GM18511 (cell line): Measurements from ENCODE around the gene NEXN.
"Not testable (repeated sequence)": the region's sequence is repeated elsewhere in the genome, so short reads cannot be mapped to it uniquely, and the experiment has no call there.

ENCODE experiments used
- ATAC-seq: cut with Tn5 transposase; IDR thresholded peaks from one replicate; pipeline ENCODE4 v1.9.1; 2021; ENCODE audit warnings: mild to moderate bottlenecking, moderate library complexity; ENCODE audit not compliant: unreplicated experiment

Gene NEXN

DNA sequence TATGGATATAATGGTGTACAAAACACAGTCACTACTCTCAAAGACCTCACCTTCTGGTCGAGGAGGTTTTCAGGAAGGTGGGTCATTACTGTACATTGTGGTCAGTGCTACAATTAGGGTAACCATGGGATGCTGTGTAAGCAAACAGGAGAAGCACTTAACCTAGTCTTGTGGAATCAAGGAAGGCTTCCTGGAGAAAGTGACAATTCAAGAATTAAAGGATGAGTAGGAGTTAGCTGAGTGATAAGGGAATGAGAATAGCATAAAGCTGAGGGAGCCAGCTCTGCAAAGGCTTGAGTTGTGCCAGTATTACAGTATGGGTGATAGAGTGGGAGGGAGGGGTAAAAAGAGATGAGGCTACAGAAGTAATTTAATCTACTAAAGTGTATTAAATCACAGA, 17.2 kb downstream of the NEXN start:
- no peak for ATAC-seq

DNA sequence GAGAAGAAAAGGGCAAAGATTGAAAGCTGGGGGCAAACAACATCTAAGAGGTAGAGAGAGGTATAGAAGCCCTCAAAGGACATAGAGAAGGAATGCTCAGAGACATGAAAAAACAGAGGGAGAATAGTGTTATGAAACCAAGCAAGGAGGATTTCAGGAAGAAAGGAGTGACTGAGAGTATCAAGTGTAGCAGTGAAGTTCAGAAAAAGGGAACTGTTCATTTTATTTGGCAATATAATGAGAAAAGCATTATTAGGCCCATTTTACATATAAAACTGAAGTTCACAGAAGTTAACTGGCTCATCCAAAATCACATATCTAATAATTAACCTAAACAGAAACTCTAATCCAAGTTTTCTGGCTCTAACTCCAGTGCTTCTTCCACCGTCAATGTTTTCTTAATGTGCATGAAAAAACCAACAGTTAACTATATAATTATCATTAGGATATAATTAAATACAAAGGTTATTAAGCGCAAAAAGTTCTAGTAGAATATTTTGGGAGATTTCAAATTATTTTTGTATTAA, 17.7 kb downstream of the NEXN start:
- no peak for ATAC-seq

DNA sequence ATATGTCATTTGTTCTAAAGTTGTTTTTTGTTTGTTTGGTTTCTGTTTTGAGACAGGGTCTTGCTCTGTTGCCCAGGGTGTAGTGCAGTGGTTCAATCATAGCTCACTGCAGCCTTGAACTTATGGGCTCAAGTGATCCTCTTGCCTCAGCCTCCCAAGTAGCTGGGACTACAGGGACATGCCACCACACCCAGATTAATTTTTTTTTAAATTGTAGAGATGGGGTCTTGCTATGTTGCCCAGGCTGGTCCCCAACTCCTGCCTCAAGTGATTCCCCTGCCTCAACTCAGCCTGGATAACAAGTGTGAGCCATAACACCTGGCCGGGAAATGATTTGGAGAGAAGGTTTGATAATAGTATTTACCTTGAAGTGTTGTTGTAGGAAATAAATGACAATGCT, 18.2 kb downstream of the NEXN start:
- no peak for ATAC-seq

DNA sequence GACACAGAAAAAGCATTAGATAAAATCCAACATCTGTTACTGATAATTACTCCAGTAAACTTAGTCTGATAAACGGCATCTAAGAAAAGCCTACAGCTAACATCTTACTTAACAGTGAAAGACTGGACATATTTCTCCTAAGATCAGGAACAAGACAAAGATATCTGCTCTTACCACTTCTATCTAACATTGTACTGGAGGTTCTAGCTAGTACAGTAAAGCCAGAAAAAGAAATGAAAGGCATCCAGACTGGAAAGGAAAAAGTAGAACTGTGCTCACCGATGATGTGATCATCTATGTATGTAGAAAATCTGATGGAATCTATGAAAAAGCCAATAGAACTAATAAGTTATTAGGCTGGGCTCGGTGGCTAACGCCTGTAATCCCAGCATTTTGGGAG, 21.7 kb downstream of the NEXN start:
- no peak for ATAC-seq

DNA sequence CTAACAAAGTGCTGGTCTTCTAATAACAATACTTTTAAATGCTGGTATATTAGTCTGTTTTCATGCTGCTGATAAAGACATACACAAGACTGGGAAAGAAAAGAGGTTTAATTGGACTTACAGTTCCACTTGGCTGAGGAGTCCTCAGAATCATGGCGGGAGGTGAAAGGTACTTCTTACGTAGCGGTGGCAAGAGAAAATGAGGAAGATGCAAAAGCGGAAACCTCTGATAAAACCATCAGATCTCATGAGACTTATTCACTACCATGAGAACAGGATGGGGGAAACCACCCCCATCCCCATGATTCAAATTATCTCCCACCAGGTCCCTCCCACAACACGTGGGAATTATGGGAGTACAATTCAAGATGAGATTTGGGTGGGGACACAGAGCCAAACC, 30.5 kb downstream of the NEXN start:
- ATAC-seq, result not testable (repeated sequence)

DNA sequence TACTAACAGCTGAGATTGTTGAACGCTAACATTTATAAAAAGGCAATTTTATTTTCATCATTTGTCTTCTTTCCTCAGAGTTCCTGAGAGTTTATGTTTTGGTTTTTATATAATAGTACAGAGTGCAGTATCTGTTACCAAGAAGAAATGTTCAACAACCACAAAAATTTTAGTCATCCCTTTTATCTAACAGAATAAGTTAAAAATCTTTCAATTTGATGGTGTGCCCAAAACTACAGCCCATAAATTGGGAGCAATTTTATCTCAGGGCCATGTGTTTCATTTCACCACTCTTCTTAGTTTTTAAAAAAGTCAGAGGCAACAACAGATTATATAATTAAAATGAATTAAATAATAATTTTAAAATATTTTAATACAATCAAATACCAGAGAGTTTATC, 37.1 kb downstream of the NEXN start:
- no peak for ATAC-seq

DNA sequence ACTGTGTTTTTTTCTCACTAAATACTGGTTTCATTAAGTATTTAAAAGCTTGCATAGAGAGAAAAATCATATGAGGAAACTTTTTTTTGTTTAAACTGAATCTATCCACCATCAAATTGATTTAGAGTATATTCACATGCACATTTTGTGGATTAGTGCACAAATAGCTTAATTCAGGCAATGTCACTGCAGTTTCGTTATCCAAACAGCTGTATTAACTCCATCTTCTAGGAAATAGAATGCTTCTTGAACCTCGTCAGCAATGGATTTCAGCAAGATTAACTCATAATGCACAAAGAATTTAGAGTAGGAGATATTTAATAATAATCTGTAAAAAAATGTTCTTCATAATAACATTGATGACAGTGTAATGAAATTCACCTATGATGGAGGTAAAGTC, 37.5 kb downstream of the NEXN start:
- no peak for ATAC-seq

DNA sequence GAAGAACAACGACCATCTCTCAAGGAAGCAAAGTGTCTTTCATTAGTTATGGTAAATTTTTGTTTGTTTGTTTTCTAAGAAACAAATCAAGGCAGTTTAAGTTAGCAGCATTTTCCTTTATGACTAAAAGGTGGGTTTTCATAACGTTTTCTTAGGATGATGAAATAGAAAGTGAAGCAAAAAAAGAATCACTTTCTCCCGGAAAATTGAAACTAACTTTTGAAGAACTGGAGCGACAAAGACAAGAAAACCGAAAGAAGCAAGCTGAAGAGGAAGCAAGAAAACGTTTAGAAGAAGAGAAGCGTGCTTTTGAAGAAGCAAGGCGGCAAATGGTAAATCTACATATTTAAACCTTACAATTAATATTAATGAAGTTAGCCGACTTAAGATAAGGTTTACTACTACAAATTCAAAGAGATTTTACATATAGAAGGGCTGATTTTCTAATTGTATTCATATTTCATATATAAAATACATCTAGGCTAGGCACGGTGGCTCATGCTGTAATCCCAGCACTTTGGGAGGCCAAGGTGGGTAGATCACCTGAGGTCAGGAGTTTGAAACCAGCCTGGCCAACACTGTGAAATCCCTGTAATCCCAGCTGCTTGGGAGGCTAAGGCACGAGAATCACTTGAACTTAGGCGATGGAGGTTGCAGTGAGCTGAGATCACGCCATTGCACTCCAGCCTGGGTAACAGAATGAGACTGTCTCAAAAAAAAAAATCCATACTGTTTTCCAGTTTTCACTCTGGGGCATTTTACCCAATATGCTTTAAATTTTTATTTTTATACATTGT, 38.3 kb downstream of the NEXN start:
- ATAC-seq, result peak; percentile 64

DNA sequence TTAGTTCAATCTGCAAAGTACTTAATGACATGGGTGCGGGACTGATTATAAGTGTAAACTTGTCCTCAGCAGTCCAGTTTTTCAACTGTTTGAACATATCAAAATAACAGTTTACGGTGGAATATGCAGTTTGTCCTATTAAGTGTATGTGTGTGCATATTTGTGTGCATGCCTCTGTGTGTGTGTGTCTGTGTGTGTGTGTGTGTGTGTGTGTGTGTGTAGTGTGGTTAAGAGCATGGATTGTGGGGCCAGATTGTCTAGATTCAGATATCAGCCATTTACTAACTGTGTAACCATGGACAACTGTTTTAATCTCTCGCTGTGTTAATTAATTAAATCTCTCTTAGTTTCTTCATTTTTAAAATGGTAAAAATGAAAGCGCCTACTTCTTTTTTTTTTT, 39.0 kb downstream of the NEXN start:
- peak; percentile 37 for ATAC-seq

DNA sequence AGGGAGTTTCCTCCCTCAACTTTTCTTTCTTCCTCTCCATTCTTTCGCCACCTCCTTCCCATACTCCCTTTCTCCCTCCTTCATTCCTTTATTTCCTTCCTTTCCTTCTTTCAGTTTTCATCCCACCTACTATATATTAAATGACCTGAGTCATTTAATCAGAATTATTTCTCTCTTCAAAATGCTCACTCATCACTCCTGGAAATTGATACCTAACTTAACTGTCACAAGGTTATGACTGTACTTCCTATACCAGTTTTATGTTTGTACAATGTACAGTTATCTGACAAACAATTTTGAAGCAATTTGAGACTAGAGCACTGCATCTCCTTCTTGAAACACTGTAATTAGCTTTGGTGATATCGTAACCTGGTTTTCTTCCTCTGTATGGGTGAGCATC, 41.4 kb downstream of the NEXN start:
- ATAC-seq, result no peak

DNA sequence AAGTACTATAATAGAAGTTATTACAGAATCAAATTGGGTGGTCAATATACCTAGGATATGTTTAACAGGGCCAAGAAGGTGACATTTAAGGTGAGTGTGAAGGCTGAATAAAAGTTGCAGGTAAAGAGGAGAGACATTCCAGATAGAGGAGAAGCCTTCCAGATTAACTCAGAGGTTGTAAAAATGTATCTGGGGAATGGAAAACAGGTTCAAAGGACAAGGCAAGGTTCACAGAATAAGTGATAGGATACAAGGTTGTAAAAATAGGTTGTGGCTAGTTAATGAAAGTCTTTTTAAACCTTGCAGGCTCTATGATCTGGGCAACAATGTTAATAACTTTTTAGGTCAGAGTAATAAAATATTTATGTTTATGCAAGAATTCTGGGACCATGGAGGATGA, 50.2 kb downstream of the NEXN start:
- ATAC-seq, result no peak

DNA sequence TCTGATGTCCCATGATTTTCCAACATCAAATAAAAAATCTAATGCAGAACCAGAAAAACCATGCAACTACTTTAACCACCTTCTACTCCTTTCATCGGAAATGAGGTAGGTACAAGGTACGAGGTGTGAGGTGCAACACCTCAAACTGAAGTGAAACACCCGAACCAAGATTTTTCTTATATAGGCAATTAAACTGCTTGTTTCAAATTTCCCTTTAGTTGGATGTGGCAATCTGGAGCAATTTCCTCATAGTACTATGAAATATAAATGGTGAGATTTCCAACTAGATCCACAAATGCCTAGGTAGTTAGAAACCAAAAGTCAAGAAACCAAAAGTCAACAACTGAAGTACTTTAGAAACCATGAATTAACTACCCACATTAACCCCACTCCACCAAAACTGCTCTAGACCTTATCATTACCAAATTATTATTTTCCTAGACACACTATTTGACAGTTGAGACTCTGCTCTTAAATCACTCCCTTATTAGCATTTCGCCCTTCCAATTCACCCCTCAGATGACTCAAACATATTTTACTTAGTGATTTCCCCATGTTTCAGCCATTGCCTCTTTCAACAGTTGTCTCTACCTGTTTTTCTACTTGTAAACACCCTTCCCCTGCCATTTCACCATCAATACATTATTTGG, 52.6 kb downstream of the NEXN start:
- no peak for ATAC-seq

DNA sequence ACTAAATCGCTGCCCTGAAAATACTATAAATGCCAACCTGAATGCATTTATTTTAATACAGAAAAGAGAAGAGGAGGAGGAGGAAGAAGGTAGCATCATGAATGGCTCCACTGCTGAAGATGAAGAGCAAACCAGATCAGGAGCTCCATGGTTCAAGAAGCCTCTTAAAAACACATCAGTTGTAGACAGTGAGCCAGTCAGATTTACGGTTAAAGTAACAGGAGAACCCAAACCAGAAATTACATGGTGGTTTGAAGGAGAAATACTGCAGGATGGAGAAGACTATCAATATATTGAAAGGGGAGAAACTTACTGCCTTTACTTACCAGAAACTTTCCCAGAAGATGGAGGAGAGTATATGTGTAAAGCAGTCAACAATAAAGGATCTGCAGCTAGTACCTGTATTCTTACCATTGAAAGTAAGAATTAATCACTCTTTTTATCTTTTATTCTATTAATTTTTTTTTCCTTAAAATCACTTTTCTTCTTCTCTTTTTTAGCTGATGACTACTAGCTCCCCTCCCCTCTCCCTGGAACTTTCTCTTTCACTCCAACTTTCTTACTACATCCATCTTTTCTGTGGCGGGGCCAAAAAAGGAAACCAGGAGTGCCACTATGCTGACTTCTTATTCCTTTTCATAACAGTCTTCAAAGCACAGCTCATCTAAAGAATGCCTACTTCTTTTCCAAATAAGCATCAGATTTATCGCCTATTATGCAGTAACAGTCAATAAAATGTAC, 54.1 kb downstream of the NEXN start:
- no peak for ATAC-seq

DNA sequence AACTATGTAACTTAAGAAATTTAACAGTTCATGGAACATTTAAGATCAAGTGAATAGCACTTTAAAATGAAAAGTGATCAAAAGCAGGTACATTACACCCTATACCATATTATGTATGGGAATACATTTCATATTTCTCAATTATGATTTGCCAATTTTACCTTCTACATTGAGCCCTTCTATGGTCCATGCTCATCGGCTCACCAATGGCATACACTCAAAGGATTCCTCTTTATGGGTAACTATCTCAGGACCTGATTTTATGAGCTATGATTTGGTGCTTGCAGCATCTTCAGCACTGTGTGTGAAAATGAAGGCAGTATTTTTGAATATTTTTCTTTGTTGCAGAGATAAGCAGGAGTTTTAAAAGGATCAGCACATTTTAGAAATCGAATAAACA, 56.9 kb downstream of the NEXN start:
- no peak for ATAC-seq

DNA sequence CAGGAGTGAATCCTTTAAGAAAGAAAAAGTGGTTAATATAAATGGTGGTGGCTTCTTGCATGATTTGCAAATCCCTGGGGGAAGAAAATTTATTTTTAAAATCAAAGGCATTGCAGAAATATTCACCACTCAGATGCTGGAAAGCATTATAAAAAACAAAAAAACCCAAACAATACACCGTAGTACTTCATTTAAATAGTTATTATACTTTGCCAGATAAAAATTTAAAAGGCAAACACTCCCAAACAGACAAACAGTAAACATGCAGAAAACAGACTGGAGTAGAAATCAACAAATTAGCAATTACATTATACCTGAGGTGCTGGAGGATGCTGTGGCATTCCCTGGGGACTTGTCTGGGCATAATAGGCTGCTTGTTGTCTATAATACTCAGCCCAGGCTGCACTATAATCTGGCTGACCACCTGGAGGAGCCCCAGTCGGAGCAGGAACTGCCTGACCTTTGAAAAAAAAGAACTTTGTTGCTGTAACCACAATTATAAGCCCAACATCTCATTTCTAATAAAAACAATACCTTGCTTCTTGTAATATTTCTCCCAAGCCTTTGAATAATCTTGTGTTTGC, 60.5 kb downstream of the NEXN start:
- peak; percentile 56 for ATAC-seq

DNA sequence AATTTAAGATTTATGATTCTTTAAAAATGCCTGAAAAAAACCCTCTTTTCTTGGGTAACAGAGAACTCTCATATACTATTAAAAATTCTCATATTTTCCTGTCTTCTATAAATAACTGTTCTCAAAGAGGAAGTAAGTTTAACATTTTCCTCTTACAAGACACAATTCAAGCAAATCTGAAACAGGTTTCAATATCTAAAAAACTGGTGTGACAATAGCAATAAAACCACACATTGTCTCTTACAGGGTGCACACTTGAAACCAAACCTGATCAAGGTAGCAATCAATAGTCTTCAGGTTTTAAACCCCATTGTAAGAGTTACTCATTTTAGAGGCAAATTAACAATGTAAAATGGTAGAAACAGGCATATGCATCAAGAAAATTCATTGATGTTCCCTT, 62.4 kb downstream of the NEXN start:
- ATAC-seq, result peak; percentile 82

DNA sequence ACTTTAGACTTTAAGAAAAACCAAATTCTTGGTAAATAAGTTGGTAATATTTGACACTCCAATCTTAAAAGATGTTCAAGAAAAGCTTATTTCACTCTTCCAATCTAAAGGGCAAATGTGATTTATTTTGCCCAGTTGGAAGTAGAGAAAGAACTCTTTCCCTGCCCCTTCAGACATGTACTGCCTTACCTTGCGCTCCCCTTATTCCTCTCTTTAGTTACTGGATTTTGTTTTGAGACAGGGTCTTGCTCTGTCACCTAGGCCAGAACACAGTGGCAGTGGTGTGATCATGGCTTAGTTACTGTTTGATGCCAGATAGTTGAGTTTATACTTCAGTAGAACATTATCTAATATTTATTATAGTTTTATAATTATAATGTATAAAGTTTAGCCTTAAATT, 62.9 kb downstream of the NEXN start:
- ATAC-seq, result no peak

DNA sequence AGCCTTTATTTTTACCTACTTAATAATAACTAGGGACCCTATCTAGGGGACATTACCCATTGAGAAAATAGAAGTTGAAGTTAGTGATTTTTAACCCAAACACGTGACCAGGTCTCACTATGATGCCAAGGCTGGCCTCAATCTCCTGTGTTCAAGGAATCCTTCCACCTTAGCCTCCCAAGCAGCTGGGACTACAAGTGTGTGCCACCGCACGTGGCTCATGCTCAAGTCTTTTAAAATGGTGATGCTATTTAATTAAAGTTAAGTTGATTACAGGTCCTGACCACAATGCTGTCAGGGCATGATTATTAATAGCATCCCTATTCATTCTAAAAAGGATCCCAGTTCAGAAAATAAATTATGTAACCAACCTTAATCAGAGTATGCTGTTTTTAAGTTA, 65.5 kb downstream of the NEXN start:
- ATAC-seq, result no peak

DNA sequence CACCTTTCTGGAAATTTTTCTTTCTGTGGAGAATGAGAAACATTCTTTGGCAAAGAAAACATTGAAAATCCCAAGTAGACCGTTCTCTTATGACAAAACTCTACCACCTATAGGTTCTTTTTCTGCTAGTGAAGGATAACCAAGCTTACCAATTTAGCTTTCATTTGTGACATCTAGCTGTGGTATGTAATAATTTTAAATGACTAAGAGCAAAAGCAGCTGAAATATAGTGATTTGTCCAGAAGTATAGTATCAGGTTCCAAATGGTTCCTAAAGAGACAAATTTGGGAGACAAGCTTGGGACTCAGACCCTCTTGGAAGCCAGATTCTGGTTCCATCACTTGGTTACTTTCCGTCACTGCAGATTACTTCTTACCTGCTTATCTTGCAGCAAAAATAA, 66.1 kb downstream of the NEXN start:
- ATAC-seq, result no peak

DNA sequence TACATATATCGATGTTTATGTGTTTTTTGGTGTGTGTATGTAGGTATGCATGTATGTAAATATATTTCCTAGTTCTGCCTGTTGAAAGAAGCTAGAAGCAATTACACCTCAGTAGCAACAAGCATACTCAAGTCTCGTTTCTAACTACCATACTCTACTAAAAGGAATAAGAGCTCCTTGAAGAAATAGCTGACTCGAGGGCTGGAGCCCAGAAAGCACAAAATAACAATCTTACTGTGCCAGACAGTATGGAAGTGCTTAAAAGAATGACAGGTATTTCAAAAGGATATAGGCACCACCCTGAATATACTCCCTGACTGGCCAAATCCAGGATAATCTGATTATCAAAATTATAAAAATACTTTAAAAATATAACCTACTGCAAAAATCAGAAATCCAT, 67.3 kb downstream of the NEXN start:
- ATAC-seq, result no peak

DNA sequence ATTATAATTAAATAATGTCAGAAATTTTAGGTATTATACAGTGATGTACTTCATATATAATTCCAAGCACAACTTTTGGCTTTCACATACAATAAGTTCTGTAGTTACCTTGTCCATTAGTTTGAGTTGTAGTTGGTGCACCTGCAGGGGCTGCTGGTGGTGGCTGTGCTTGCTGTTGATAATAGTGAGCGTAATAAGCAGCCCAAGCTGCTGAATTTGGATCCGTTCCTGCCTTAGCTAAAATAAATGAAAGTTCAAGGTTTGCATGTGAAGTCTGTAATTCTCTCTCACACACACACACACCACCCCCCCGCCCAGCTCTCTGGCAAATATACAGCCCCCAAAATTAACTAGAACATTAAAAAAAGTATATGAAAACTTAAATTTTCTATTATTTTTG, 68.0 kb downstream of the NEXN start:
- no peak for ATAC-seq
